HEK293T (cell line): Measurements from ENCODE around the gene VPS35L.
"Not testable (repeated sequence)": the region's sequence is repeated elsewhere in the genome, so short reads cannot be mapped to it uniquely, and the experiment has no call there.

Experiments
- CTCF ChIA-PET: fragments of 350-600 bp; formaldehyde crosslinking; extraction: SDS; loops from one replicate; lab custom pipeline; 2021; ENCODE audit warnings: antibody characterized with exemption, inconsistent platforms; lab: Yijun Ruan, JAX
- POLR2A ChIA-PET: fragments of 350-600 bp; formaldehyde crosslinking; extraction: SDS; loops from one replicate; lab custom pipeline; 2020; ENCODE audit warnings: antibody characterized with exemption, inconsistent platforms; lab: Yijun Ruan, JAX
- DNase-seq: peaks from one replicate; pipeline ENCODE4 v3.0.0; 2012; ENCODE audit warnings: mixed read lengths; ENCODE audit errors: extremely low spot score
- ARNT ChIP-seq: fragments of 450-650 bp; IDR thresholded peaks from 2 replicates; pipeline ENCODE4 v1.6.1; 2017; ENCODE audit warnings: mild to moderate bottlenecking
- BHLHE40 ChIP-seq: fragments of 450-650 bp; IDR thresholded peaks from 2 replicates; pipeline ENCODE4 v1.6.1; 2016; ENCODE audit warnings: mild to moderate bottlenecking, moderate library complexity, borderline replicate concordance
- CTBP1 ChIP-seq: fragments of 450-650 bp; IDR thresholded peaks from 2 replicates; pipeline ENCODE4 v1.6.1; 2016; ENCODE audit warnings: borderline replicate concordance
- ELF4 ChIP-seq: fragments of 450-650 bp; IDR thresholded peaks from 2 replicates; pipeline ENCODE4 v1.6.1; 2017; ENCODE audit warnings: antibody characterized with exemption
- FOXA1 ChIP-seq: fragments of 450-650 bp; IDR thresholded peaks from 2 replicates; pipeline ENCODE4 v1.6.1; 2016; ENCODE audit warnings: mild to moderate bottlenecking
- FOXK2 ChIP-seq: fragments of 450-650 bp; IDR thresholded peaks from 2 replicates; pipeline ENCODE4 v1.6.1; 2016; ENCODE audit warnings: mild to moderate bottlenecking
- FOXM1 ChIP-seq: fragments of 450-650 bp; IDR thresholded peaks from 2 replicates; pipeline ENCODE4 v1.6.1; 2017; ENCODE audit warnings: mild to moderate bottlenecking, borderline replicate concordance
- HDGF ChIP-seq: fragments of 450-650 bp; IDR thresholded peaks from 2 replicates; pipeline ENCODE4 v1.6.1; 2017; ENCODE audit warnings: antibody characterized with exemption, borderline replicate concordance
- L3MBTL2 ChIP-seq: fragments of 450-650 bp; conservative IDR thresholded peaks from 2 replicates; pipeline ENCODE4 v1.6.1; 2016; ENCODE audit warnings: mild to moderate bottlenecking
- LEF1 ChIP-seq: fragments of 450-650 bp; IDR thresholded peaks from 2 replicates; pipeline ENCODE4 v1.6.1; 2017; ENCODE audit warnings: mild to moderate bottlenecking, borderline replicate concordance
- NFRKB ChIP-seq: fragments of 450-650 bp; IDR thresholded peaks from 2 replicates; pipeline ENCODE4 v1.6.1; 2016; ENCODE audit warnings: mild to moderate bottlenecking, moderate library complexity
- PKNOX1 ChIP-seq: fragments of 450-650 bp; IDR thresholded peaks from 2 replicates; pipeline ENCODE4 v1.6.1; 2016
- SP1 ChIP-seq: fragments of 450-650 bp; IDR thresholded peaks from 2 replicates; pipeline ENCODE4 v1.6.1; 2017
- SUZ12 ChIP-seq: fragments of 450-650 bp; IDR thresholded peaks from 2 replicates; pipeline ENCODE4 v1.6.1; 2016; ENCODE audit warnings: mild to moderate bottlenecking
- TARDBP ChIP-seq: fragments of 450-650 bp; IDR thresholded peaks from 2 replicates; pipeline ENCODE4 v1.6.1; 2016
- ZNF384 ChIP-seq: fragments of 450-650 bp; IDR thresholded peaks from 2 replicates; pipeline ENCODE4 v1.6.1; 2016

The VPS35L gene

GRCh38 chr16:19540241-19540970 lies 15.1 kb upstream of the VPS35L start:
- ChIA-PET CTCF (interaction anchor here (0.7 to 1.2 kb wide), 3 partner anchors 15 to 1544 kb away, joined by 3 to 4 read pairs (median 3); partner anchors contain the start of gene VPS35L), POLR2A (interaction anchor here (2.6 to 3.6 kb wide), 2 partner anchors 15 to 16 kb away, joined by 6 to 16 read pairs; partner anchors contain the start of gene VPS35L)
- TF ChIP-seq ZNF384, result no peak
- no peak for TF ChIP-seq ELF4
- no peak for TF ChIP-seq FOXM1
- TF ChIP-seq FOXA1, result no peak
- TF ChIP-seq L3MBTL2, result no peak
- TF ChIP-seq SP1, result no peak
- TF ChIP-seq ARNT, result no peak
- TF ChIP-seq SUZ12, result no peak
- no peak for TF ChIP-seq FOXK2
- TF ChIP-seq LEF1, result no peak
- TF ChIP-seq CTBP1, result no peak
- TF ChIP-seq HDGF, result no peak
- TF ChIP-seq NFRKB, result no peak
- no peak for TF ChIP-seq PKNOX1
- DNase-seq, result no peak

GRCh38 chr16:19542138-19542821 lies 13.2 kb upstream of the VPS35L start:
- CTCF ChIA-PET, result interaction anchor here (0.7 to 0.8 kb wide), 2 partner anchors 13 to 90 kb away, joined by 3 to 4 read pairs; partner anchors contain the start of gene VPS35L
- POLR2A ChIA-PET, result interaction anchor here (1.2 to 1.3 kb wide), 2 partner anchors 13 to 18 kb away, joined by 3 to 5 read pairs; partner anchors contain the start of gene VPS35L
- no peak for DNase-seq
- TF ChIP-seq FOXM1 (no peak), SUZ12 (no peak), ZNF384 (no peak), SP1 (no peak), L3MBTL2 (no peak), TARDBP (no peak), ELF4 (no peak), BHLHE40 (no peak), FOXA1 (no peak), HDGF (no peak), FOXK2 (no peak), NFRKB (no peak), CTBP1 (no peak), PKNOX1 (no peak), ARNT (no peak)

GRCh38 chr16:19543278-19543996 lies 12.1 kb upstream of the VPS35L start:
- CTCF ChIA-PET, DNase-seq: not testable (repeated sequence)
- POLR2A ChIA-PET, result interaction anchor here (1.2 to 1.3 kb wide), 2 partner anchors 12 to 19 kb away, joined by 3 to 5 read pairs; partner anchors contain the start of gene VPS35L

GRCh38 chr16:19548144-19548543 lies 7.4 kb upstream of the VPS35L start:
- ChIA-PET CTCF (no interaction called here), POLR2A (no interaction called here)
- DNase-seq, result no peak
- TF ChIP-seq NFRKB (no peak), ARNT (no peak), LEF1 (no peak), PKNOX1 (no peak), BHLHE40 (no peak), SUZ12 (no peak), SP1 (no peak), HDGF (no peak), CTBP1 (no peak), L3MBTL2 (no peak), FOXA1 (no peak), FOXK2 (no peak), ELF4 (no peak), ZNF384 (no peak), FOXM1 (no peak), TARDBP (no peak)

GRCh38 chr16:19549673-19550072 lies 5.8 kb upstream of the VPS35L start:
- CTCF ChIA-PET, result no interaction called here
- TF ChIP-seq LEF1 (no peak), NFRKB (no peak), L3MBTL2 (no peak), FOXA1 (no peak), FOXK2 (no peak), FOXM1 (no peak), SUZ12 (no peak), ELF4 (no peak), SP1 (no peak), CTBP1 (no peak), PKNOX1 (no peak), ARNT (no peak), ZNF384 (no peak), BHLHE40 (no peak), TARDBP (no peak), HDGF (no peak)
- no peak for DNase-seq
- POLR2A ChIA-PET, result no interaction called here
